Ishikawa (cell line): ENCODE measurements around the gene BCAT1.

Experiments
- CEBPB ChIP-seq: IDR thresholded peaks from 2 replicates; pipeline ENCODE4 v1.6.1; 2012
- CREB1 ChIP-seq: IDR thresholded peaks from 2 replicates; pipeline ENCODE4 v1.6.1; 2012; ENCODE audit warnings: low read depth
- EP300 ChIP-seq: IDR thresholded peaks from 2 replicates; pipeline ENCODE4 v1.6.1; 2012; ENCODE audit warnings: borderline replicate concordance
- FOXM1 ChIP-seq: IDR thresholded peaks from 2 replicates; pipeline ENCODE4 v1.6.1; 2012; ENCODE audit warnings: low read depth, borderline replicate concordance
- MAX ChIP-seq: IDR thresholded peaks from 2 replicates; pipeline ENCODE4 v1.6.1; 2012
- NFIC ChIP-seq: IDR thresholded peaks from 2 replicates; pipeline ENCODE4 v1.6.1; 2012
- REST ChIP-seq: IDR thresholded peaks from 2 replicates; pipeline ENCODE4 v1.6.1; 2012; ENCODE audit warnings: low read depth, mild to moderate bottlenecking
- TAF1 ChIP-seq: IDR thresholded peaks from 2 replicates; pipeline ENCODE4 v1.6.1; 2012; ENCODE audit warnings: low read depth, mild to moderate bottlenecking
- TCF12 ChIP-seq: IDR thresholded peaks from 2 replicates; pipeline ENCODE4 v1.6.1; 2012; ENCODE audit warnings: low read depth
- YY1 ChIP-seq: IDR thresholded peaks from 2 replicates; pipeline ENCODE4 v1.6.1; 2012; ENCODE audit warnings: low read depth
- ZBTB7A ChIP-seq: IDR thresholded peaks from 2 replicates; pipeline ENCODE4 v1.6.1; 2012; ENCODE audit warnings: low read depth

- TF ChIP-seq CREB1 (no peak), REST (no peak), EP300 (no peak), TAF1 (no peak), TCF12 (no peak), CEBPB (no peak), ZBTB7A (no peak), YY1 (no peak), FOXM1 (no peak), NFIC (no peak), MAX (no peak)
Measured at GRCh38 chr12:24888813-24889212, 60.1 kb downstream of the BCAT1 start.
